OCI-LY1 (cell line): ENCODE results near the gene TECPR2.

Source experiments
- H2AFZ ChIP-seq: fragments of 200-600 bp; sonication (generic), shearing (Covaris generic); 2 replicates; pipeline ENCODE4 v1.6.0; 2014; ENCODE audit warnings: antibody characterized with exemption, mild to moderate bottlenecking, low read length
- H3F3A ChIP-seq: fragments of 200-600 bp; sonication (generic), shearing (Covaris generic); 2 replicates; pipeline ENCODE4 v1.6.0; 2014; ENCODE audit warnings: mild to moderate bottlenecking, antibody characterized with exemption, low read length, moderate library complexity; ENCODE audit not compliant: insufficient read depth
- H3K27ac ChIP-seq: fragments of 200-600 bp; sonication (generic); 2 replicates; pipeline ENCODE4 v1.5.1; 2014; ENCODE audit warnings: low read length, mixed run types, mild to moderate bottlenecking, low read depth; ENCODE audit not compliant: poor library complexity, severe bottlenecking
- H3K27me3 ChIP-seq: fragments of 200-600 bp; sonication (generic); 2 replicates; pipeline ENCODE4 v1.6.0; 2014; ENCODE audit warnings: antibody characterized with exemption, mild to moderate bottlenecking, low read length, moderate library complexity; ENCODE audit not compliant: insufficient read depth
- H3K36me3 ChIP-seq: fragments of 200-600 bp; sonication (generic); 2 replicates; pipeline ENCODE4 v1.6.1; 2014; ENCODE audit warnings: mild to moderate bottlenecking, antibody characterized with exemption, low read length, moderate library complexity, mixed read lengths; ENCODE audit not compliant: insufficient read depth
- H3K4me1 ChIP-seq: fragments of 200-600 bp; sonication (generic); 2 replicates; pipeline ENCODE4 v1.5.1; 2014; ENCODE audit warnings: mild to moderate bottlenecking, low read length, moderate library complexity; ENCODE audit not compliant: insufficient read depth, severe bottlenecking
- H3K4me2 ChIP-seq: fragments of 200-600 bp; sonication (generic), shearing (Covaris generic); 2 replicates; pipeline ENCODE4 v1.6.1; 2014; ENCODE audit warnings: low read length
- H3K4me3 ChIP-seq: fragments of 200-600 bp; sonication (generic); 2 replicates; pipeline ENCODE4 v1.5.1; 2014; ENCODE audit warnings: low read length, low read depth, mild to moderate bottlenecking, mixed read lengths; ENCODE audit not compliant: poor library complexity, severe bottlenecking
- H3K79me2 ChIP-seq: fragments of 200-600 bp; shearing (Covaris generic); 2 replicates; pipeline ENCODE4 v1.6.1; 2016; ENCODE audit warnings: mixed run types, low read length, mixed read lengths; ENCODE audit not compliant: insufficient read depth
- H3K9ac ChIP-seq: fragments of 200-600 bp; sonication (generic), shearing (Covaris generic); 2 replicates; pipeline ENCODE4 v1.6.1; 2014; ENCODE audit warnings: mild to moderate bottlenecking, low read length, mixed read lengths
- H3K9me2 ChIP-seq: fragments of 200-600 bp; sonication (generic), shearing (Covaris generic); 2 replicates; pipeline ENCODE4 v1.6.1; 2014; ENCODE audit warnings: low read depth, mild to moderate bottlenecking, low read length, mixed read lengths
- H3K9me3 ChIP-seq: fragments of 200-600 bp; shearing (Covaris generic); 2 replicates; pipeline ENCODE4 v1.6.1; 2014; ENCODE audit warnings: low read length, mixed read lengths
- H4K20me1 ChIP-seq: fragments of 200-600 bp; sonication (generic), shearing (Covaris generic); 2 replicates; pipeline ENCODE4 v1.6.0; 2016; ENCODE audit warnings: mild to moderate bottlenecking, low read length; ENCODE audit not compliant: insufficient read depth
- CTCF ChIP-seq: fragments of 200-600 bp; sonication (generic), shearing (Covaris generic); IDR thresholded peaks from 2 replicates; pipeline ENCODE4 v1.5.1; 2017; ENCODE audit warnings: mild to moderate bottlenecking, antibody characterized with exemption, low read length, moderate library complexity, mixed read lengths
- EZH2 ChIP-seq: fragments of 200-600 bp; sonication (generic), shearing (Covaris generic); IDR thresholded peaks from 2 replicates; pipeline ENCODE4 v1.8.0; 2017; ENCODE audit warnings: borderline replicate concordance, mixed run types, mild to moderate bottlenecking, antibody characterized with exemption, low read length, moderate library complexity, mixed read lengths

Gene TECPR2

GRCh38 chr14:102510616-102511520 lies 148.1 kb downstream of the TECPR2 start:
- H3K9me2 ChIP-seq = no peaks in the 10 kb centered on the region
- H3K4me3 ChIP-seq = peak overlapping the region; percentile 80
- peak overlapping the region; percentile 75; the same call in 1 of the 2 replicates for H3K9ac ChIP-seq
- H3F3A ChIP-seq = no peaks in the 10 kb centered on the region
- H3K27me3 ChIP-seq = no peaks in the 10 kb centered on the region
- no peaks in the 10 kb centered on the region for H3K79me2 ChIP-seq
- H3K9me3 ChIP-seq = no peaks in the 10 kb centered on the region
- peaks cover 5% of the 10 kb centered on the region for H3K4me1 ChIP-seq
- H2AFZ ChIP-seq = no peak overlapping the region
- peak overlapping the region; percentile 74 for H3K4me2 ChIP-seq
- TF ChIP-seq CTCF (no peak), EZH2 (no peak)
- no peaks in the 10 kb centered on the region for H4K20me1 ChIP-seq
- H3K27ac ChIP-seq = no peak overlapping the region
- H3K36me3 ChIP-seq = no peaks in the 10 kb centered on the region

- no peaks in the 10 kb centered on the region for H3K27me3 ChIP-seq
- H2AFZ ChIP-seq = no peak overlapping the region
- no peak overlapping the region for H3K9ac ChIP-seq
- H3K9me3 ChIP-seq = no peaks in the 10 kb centered on the region
- no peaks in the 10 kb centered on the region for H3K79me2 ChIP-seq
- no peaks in the 10 kb centered on the region for H4K20me1 ChIP-seq
- H3K4me3 ChIP-seq = no peak overlapping the region
- H3K36me3 ChIP-seq = no peaks in the 10 kb centered on the region
- no peak overlapping the region for H3K27ac ChIP-seq
- no peak overlapping the region for H3K4me2 ChIP-seq
- H3K9me2 ChIP-seq = no peaks in the 10 kb centered on the region
- peaks cover 9% of the 10 kb centered on the region for H3K4me1 ChIP-seq
- no peak for TF ChIP-seq EZH2
- TF ChIP-seq CTCF = no peak
- no peaks in the 10 kb centered on the region for H3F3A ChIP-seq
These were observed 148.8 kb downstream of the TECPR2 start for GRCh38 chr14:102511538-102511937.

GRCh38 chr14:102512793-102513300 lies 150.1 kb downstream of the TECPR2 start:
- Histone ChIP-seq H3K27ac (no peak overlapping the region), H3K9me2 (no peaks in the 10 kb centered on the region), H3K27me3 (no peaks in the 10 kb centered on the region), H3K4me1 (peaks cover 13% of the 10 kb centered on the region), H3K9me3 (no peaks in the 10 kb centered on the region), H3K4me3 (no peak overlapping the region), H3F3A (no peaks in the 10 kb centered on the region), H3K9ac (no peak overlapping the region), H3K36me3 (no peaks in the 10 kb centered on the region), H2AFZ (no peak overlapping the region), H3K79me2 (no peaks in the 10 kb centered on the region), H4K20me1 (no peaks in the 10 kb centered on the region), H3K4me2 (no peak overlapping the region)
- TF ChIP-seq CTCF (no peak), EZH2 (no peak)
